ENCODE data around the gene CMSS1.

The CMSS1 gene

GRCh38 chr3:99777708-99778107, 40.0 kb upstream of the CMSS1 start:
- H2BK5ac ChIP-seq (ENCODE audit: low read depth, low read length, poor library complexity), result no peak overlapping the region
- no peak overlapping the region for H3K18ac ChIP-seq (ENCODE audit: low read length)
- H3K9ac ChIP-seq (ENCODE audit: low read length), result no peak overlapping the region
- no peak overlapping the region for H3K4ac ChIP-seq (ENCODE audit: low read depth, low read length)
- H3K79me2 ChIP-seq (ENCODE audit: control insufficient read depth, insufficient read depth, low read length, poor library complexity), result no peaks in the 10 kb centered on the region
- no peak overlapping the region for H4K8ac ChIP-seq (ENCODE audit: low read depth, low read length)
- no peaks in the 10 kb centered on the region for H3K36me3 ChIP-seq (ENCODE audit: control insufficient read depth in 1 of 2, insufficient read depth in 2 of 2, low read length in 2 of 2)
- no peak overlapping the region for H3K14ac ChIP-seq (ENCODE audit: low read length)
- H2AK5ac ChIP-seq (ENCODE audit: low read length), result no peak overlapping the region
- peaks cover 2% of the 10 kb centered on the region in 2 experiments for H3K4me1 ChIP-seq (ENCODE audit: control insufficient read depth in 1 of 2, insufficient read depth in 2 of 2, low read length in 2 of 2)
- no peak overlapping the region for H2BK12ac ChIP-seq (ENCODE audit: low read length)
- no CpG with 5 or more reads among the region's 2 CpGs for WGBS (ENCODE audit: extremely low coverage, insufficient coverage, insufficient read length)
- no peak overlapping the region for H3K4me3 ChIP-seq (ENCODE audit: low read depth, low read length)
- H3K27ac ChIP-seq (ENCODE audit: low read depth, low read length), result no peak overlapping the region
- H3K23ac ChIP-seq (ENCODE audit: low read length), result no peak overlapping the region
- no peak overlapping the region for H4K12ac ChIP-seq (ENCODE audit: low read depth, low read length)
- H3K4me2 ChIP-seq (ENCODE audit: low read length), result no peak overlapping the region
- no peak overlapping the region for H4K91ac ChIP-seq (ENCODE audit: low read depth, low read length)
- no peak for DNase-seq
- H3K27me3 ChIP-seq (ENCODE audit: insufficient read depth, low read length), result no peaks in the 10 kb centered on the region
- no peaks in the 10 kb centered on the region for H3K9me3 ChIP-seq (ENCODE audit: insufficient read depth, low read depth, low read length)
- H3K79me1 ChIP-seq (ENCODE audit: low read length), result no peaks in the 10 kb centered on the region
- H2BK120ac ChIP-seq (ENCODE audit: insufficient read depth, low read length, poor library complexity), result no peak overlapping the region
- no peak overlapping the region for H2AFZ ChIP-seq (ENCODE audit: insufficient read depth, low read length, poor library complexity)

- Histone ChIP-seq H3K9me3 (ENCODE audit: insufficient read depth, low read depth, low read length) (no peaks in the 10 kb centered on the region), H3K4me2 (ENCODE audit: low read length) (no peak overlapping the region), H3K79me2 (ENCODE audit: control insufficient read depth, insufficient read depth, low read length, poor library complexity) (no peaks in the 10 kb centered on the region), H4K91ac (ENCODE audit: low read depth, low read length) (no peak overlapping the region), H3K36me3 (ENCODE audit: control insufficient read depth in 1 of 2, insufficient read depth in 2 of 2, low read length in 2 of 2) (no peaks in the 10 kb centered on the region), H3K27ac (ENCODE audit: low read depth, low read length) (no peak overlapping the region), H3K27me3 (ENCODE audit: insufficient read depth, low read length) (no peaks in the 10 kb centered on the region), H3K4me3 (ENCODE audit: low read depth, low read length) (no peak overlapping the region), H3K9ac (ENCODE audit: low read length) (no peak overlapping the region), H2BK120ac (ENCODE audit: insufficient read depth, low read length, poor library complexity) (no peak overlapping the region), H3K79me1 (ENCODE audit: low read length) (no peaks in the 10 kb centered on the region), H3K4me1 (ENCODE audit: control insufficient read depth in 1 of 2, insufficient read depth in 2 of 2, low read length in 2 of 2) (peaks cover 2% of the 10 kb centered on the region in 2 experiments), H2BK12ac (ENCODE audit: low read length) (no peak overlapping the region), H2AFZ (ENCODE audit: insufficient read depth, low read length, poor library complexity) (no peak overlapping the region), H3K4ac (ENCODE audit: low read depth, low read length) (no peak overlapping the region), H4K12ac (ENCODE audit: low read depth, low read length) (no peak overlapping the region), H4K8ac (ENCODE audit: low read depth, low read length) (no peak overlapping the region), H3K23ac (ENCODE audit: low read length) (no peak overlapping the region), H3K14ac (ENCODE audit: low read length) (no peak overlapping the region), H2BK5ac (ENCODE audit: low read depth, low read length, poor library complexity) (no peak overlapping the region), H2AK5ac (ENCODE audit: low read length) (no peak overlapping the region), H3K18ac (ENCODE audit: low read length) (no peak overlapping the region)
- DNase-seq, result no peak
- no CpG with 5 or more reads among the region's 3 CpGs for WGBS (ENCODE audit: extremely low coverage, insufficient coverage, insufficient read length)
These were observed 36.9 kb upstream of the CMSS1 start for GRCh38 chr3:99780749-99781148.

DNA sequence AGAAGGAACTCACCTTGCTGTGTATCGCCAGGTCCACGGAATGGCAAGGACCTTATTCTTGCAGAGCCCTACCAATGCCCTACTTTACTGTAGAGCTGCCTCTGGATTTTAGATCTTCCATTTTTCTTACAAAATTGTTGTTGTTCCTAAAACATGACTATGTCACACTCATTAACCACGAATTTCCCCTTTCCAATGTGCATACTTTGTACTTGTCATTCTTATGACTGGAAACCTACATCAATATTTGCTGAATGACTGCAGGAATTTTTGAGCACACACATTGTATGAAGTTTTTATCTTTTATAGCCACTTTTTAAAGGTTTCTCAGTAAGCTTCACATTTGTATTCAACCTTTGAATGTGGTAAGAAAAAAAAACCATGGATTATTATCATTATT, 35.9 kb upstream of the CMSS1 start:
- H3K9ac ChIP-seq (ENCODE audit: low read length), result no peak overlapping the region
- H2AFZ ChIP-seq (ENCODE audit: insufficient read depth, low read length, poor library complexity), result no peak overlapping the region
- H3K18ac ChIP-seq (ENCODE audit: low read length), result no peak overlapping the region
- no peak overlapping the region for H3K4ac ChIP-seq (ENCODE audit: low read depth, low read length)
- no peak overlapping the region for H4K12ac ChIP-seq (ENCODE audit: low read depth, low read length)
- H4K91ac ChIP-seq (ENCODE audit: low read depth, low read length), result no peak overlapping the region
- no peak overlapping the region for H3K14ac ChIP-seq (ENCODE audit: low read length)
- no peak overlapping the region for H2BK120ac ChIP-seq (ENCODE audit: insufficient read depth, low read length, poor library complexity)
- no peaks in the 10 kb centered on the region for H3K79me2 ChIP-seq (ENCODE audit: control insufficient read depth, insufficient read depth, low read length, poor library complexity)
- H2BK12ac ChIP-seq (ENCODE audit: low read length), result no peak overlapping the region
- H3K27ac ChIP-seq (ENCODE audit: low read depth, low read length), result no peak overlapping the region
- H3K4me1 ChIP-seq (ENCODE audit: control insufficient read depth in 1 of 2, insufficient read depth in 2 of 2, low read length in 2 of 2), result peaks cover 1% of the 10 kb centered on the region in 2 experiments
- no peak overlapping the region for H3K23ac ChIP-seq (ENCODE audit: low read length)
- no peaks in the 10 kb centered on the region for H3K27me3 ChIP-seq (ENCODE audit: insufficient read depth, low read length)
- no peaks in the 10 kb centered on the region for H3K36me3 ChIP-seq (ENCODE audit: control insufficient read depth in 1 of 2, insufficient read depth in 2 of 2, low read length in 2 of 2)
- no peak overlapping the region for H4K8ac ChIP-seq (ENCODE audit: low read depth, low read length)
- no peak overlapping the region for H3K4me2 ChIP-seq (ENCODE audit: low read length)
- no peak overlapping the region for H2BK5ac ChIP-seq (ENCODE audit: low read depth, low read length, poor library complexity)
- H3K4me3 ChIP-seq (ENCODE audit: low read depth, low read length), result no peak overlapping the region
- no peaks in the 10 kb centered on the region for H3K9me3 ChIP-seq (ENCODE audit: insufficient read depth, low read depth, low read length)
- no peak for DNase-seq
- H2AK5ac ChIP-seq (ENCODE audit: low read length), result no peak overlapping the region
- no CpG with 5 or more reads among the region's 3 CpGs for WGBS (ENCODE audit: extremely low coverage, insufficient coverage, insufficient read length)
- no peaks in the 10 kb centered on the region for H3K79me1 ChIP-seq (ENCODE audit: low read length)

DNA sequence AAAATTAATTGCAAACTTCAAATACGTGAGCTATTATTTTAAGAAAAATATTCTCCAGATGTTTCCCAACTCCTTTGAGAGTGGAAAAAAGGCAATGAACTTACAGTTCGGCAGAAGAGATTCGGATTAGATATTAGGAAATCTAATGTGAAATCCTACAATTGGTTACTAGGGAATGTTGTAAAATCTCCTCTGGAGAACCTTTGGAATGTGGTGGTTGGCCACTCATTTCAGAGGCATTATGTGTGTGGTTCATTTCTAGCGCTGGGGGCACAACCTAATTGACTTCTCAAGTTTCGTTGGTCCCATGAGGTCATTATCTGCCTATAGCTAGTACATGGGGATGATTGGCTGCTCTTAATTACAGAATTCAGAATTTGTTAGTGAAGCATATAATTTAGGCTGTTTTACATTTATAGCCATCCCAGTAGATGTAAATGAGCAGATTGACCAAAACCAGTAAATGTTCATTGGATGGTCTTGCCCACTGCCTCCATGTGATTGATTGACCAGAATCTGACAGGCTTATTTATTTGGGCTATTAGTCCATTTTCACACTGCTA, 34.6 kb upstream of the CMSS1 start:
- H3K79me2 ChIP-seq (ENCODE audit: control insufficient read depth, insufficient read depth, low read length, poor library complexity), result no peaks in the 10 kb centered on the region
- H3K4ac ChIP-seq (ENCODE audit: low read depth, low read length), result no peak overlapping the region
- no peak overlapping the region for H3K9ac ChIP-seq (ENCODE audit: low read length)
- no peaks in the 10 kb centered on the region for H3K27me3 ChIP-seq (ENCODE audit: insufficient read depth, low read length)
- no peak overlapping the region for H2BK5ac ChIP-seq (ENCODE audit: low read depth, low read length, poor library complexity)
- H3K14ac ChIP-seq (ENCODE audit: low read length), result no peak overlapping the region
- no peak overlapping the region for H4K8ac ChIP-seq (ENCODE audit: low read depth, low read length)
- H3K4me2 ChIP-seq (ENCODE audit: low read length), result no peak overlapping the region
- H3K9me3 ChIP-seq (ENCODE audit: insufficient read depth, low read depth, low read length), result no peaks in the 10 kb centered on the region
- H4K12ac ChIP-seq (ENCODE audit: low read depth, low read length), result no peak overlapping the region
- WGBS (ENCODE audit: extremely low coverage, insufficient coverage, insufficient read length), result no CpG with 5 or more reads among the region's 5 CpGs
- H3K36me3 ChIP-seq (ENCODE audit: control insufficient read depth in 1 of 2, insufficient read depth in 2 of 2, low read length in 2 of 2), result no peaks in the 10 kb centered on the region
- no peak overlapping the region for H2BK120ac ChIP-seq (ENCODE audit: insufficient read depth, low read length, poor library complexity)
- no peak overlapping the region for H2BK12ac ChIP-seq (ENCODE audit: low read length)
- DNase-seq, result peak; percentile 4 to 44
- H3K4me1 ChIP-seq (ENCODE audit: control insufficient read depth in 1 of 2, insufficient read depth in 2 of 2, low read length in 2 of 2), result no peaks in the 10 kb centered on the region
- no peak overlapping the region for H3K27ac ChIP-seq (ENCODE audit: low read depth, low read length)
- H2AK5ac ChIP-seq (ENCODE audit: low read length), result no peak overlapping the region
- no peak overlapping the region for H4K91ac ChIP-seq (ENCODE audit: low read depth, low read length)
- no peak overlapping the region for H3K23ac ChIP-seq (ENCODE audit: low read length)
- H2AFZ ChIP-seq (ENCODE audit: insufficient read depth, low read length, poor library complexity), result no peak overlapping the region
- H3K18ac ChIP-seq (ENCODE audit: low read length), result no peak overlapping the region
- no peaks in the 10 kb centered on the region for H3K79me1 ChIP-seq (ENCODE audit: low read length)
- no peak overlapping the region for H3K4me3 ChIP-seq (ENCODE audit: low read depth, low read length)
